ENCODE measurements around the gene ADAMTS3. TPM values are rescaled to one million over a fixed set of nuclear protein-coding genes. Genes with fewer than 3 reads are reported as not detected.
"Not testable (repeated sequence)": the region's sequence is repeated elsewhere in the genome, so short reads cannot be mapped to it uniquely, and the experiment has no call there.

Gene ADAMTS3
- total and polyA plus RNA-seq, 2 experiments from 2014 or later, result 1.2 to 3.7 TPM

DNA sequence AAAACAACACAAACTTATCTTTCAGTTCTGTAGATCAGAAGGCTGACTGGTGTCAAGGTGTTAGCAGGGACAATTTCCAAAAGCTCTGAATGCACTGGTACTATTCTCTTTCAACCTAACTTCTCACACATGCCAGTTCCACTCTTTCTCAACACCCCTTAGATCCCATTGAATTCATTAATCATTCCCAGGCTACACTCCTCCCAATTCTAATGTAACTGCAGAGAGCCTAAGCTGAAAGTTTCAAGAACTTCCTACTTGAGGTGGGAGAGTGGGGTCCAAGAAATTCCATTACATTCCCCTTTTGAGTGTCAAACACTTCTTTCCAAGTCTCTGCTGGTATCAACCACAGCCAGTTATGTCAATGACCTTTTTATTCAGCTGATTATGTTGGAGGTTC, 142.0 kb downstream of the ADAMTS3 start:
- no peak for DNase-seq (ENCODE audit: low spot score)
- no peaks in the 10 kb centered on the region; the same call in 2 of the 3 replicates for H3K9me3 Mint-ChIP-seq
- no peak overlapping the region for H3K27ac ChIP-seq (ENCODE audit: low read depth)

DNA sequence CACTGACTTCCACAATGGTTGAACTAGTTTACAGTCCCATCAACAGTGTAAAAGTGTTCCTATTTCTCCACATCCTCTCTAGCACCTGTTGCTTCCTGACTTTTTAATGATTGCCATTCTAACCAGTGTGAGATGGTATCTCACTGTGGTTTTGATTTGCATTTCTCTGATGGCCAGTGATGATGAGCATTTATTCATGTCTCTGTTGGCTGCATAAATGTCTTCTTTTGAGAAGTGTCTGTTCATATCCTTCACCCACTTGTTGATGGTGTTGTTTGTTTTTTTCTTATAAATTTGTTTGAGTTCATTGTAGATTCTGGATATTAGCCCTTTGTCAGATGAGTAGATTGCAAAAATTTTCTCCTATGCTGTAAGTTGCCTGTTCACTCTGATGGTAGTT, 143.1 kb downstream of the ADAMTS3 start:
- H3K27ac Mint-ChIP-seq; H3K27me3 ChIP-seq (ENCODE audit: insufficient read depth); H3F3A ChIP-seq (replicated peaks; ENCODE audit: low read depth); H3K4me3 Mint-ChIP-seq; H2AFZ ChIP-seq; H3K4me1 ChIP-seq (ENCODE audit: insufficient read depth); H3K4me2 ChIP-seq; H3K9me2 ChIP-seq (ENCODE audit: insufficient read depth); DNase-seq (ENCODE audit: low spot score); H3K4me3 ChIP-seq; H3K27me3 Mint-ChIP-seq (ENCODE audit: insufficient read depth, low read depth, poor library complexity); H3K9me3 Mint-ChIP-seq; H3K4me1 Mint-ChIP-seq; H3K79me2 ChIP-seq (replicated peaks; ENCODE audit: insufficient read depth); H4K20me1 ChIP-seq (replicated peaks; ENCODE audit: insufficient read depth); H3K36me3 Mint-ChIP-seq (ENCODE audit: low read depth); ATAC-seq; H3K36me3 ChIP-seq (ENCODE audit: insufficient read depth); H3K27ac ChIP-seq (ENCODE audit: low read depth): not testable (repeated sequence)

More for the DNA sequence above, 142.0 kb downstream of the ADAMTS3 start:
- Mint-ChIP-seq H3K4me3 (no peak overlapping the region), H3K36me3 (ENCODE audit: low read depth) (no peaks in the 10 kb centered on the region), H3K27ac (no peak overlapping the region), H3K4me1 (no peaks in the 10 kb centered on the region), H3K27me3 (ENCODE audit: insufficient read depth, low read depth, poor library complexity) (no peaks in the 10 kb centered on the region)
- Histone ChIP-seq H3K36me3 (ENCODE audit: insufficient read depth) (no peaks in the 10 kb centered on the region), H3K9me2 (ENCODE audit: insufficient read depth) (no peaks in the 10 kb centered on the region), H3F3A (replicated peaks; ENCODE audit: low read depth) (no peaks in the 10 kb centered on the region), H3K27me3 (ENCODE audit: insufficient read depth) (no peaks in the 10 kb centered on the region), H3K79me2 (replicated peaks; ENCODE audit: insufficient read depth) (no peaks in the 10 kb centered on the region), H3K4me2 (no peak overlapping the region), H2AFZ (no peak overlapping the region), H4K20me1 (replicated peaks; ENCODE audit: insufficient read depth) (no peaks in the 10 kb centered on the region), H3K4me1 (ENCODE audit: insufficient read depth) (no peaks in the 10 kb centered on the region), H3K4me3 (no peak overlapping the region)
- ATAC-seq, result no peak
- TF ChIP-seq STAT1 (IDR thresholded peaks at IDR 0.05; ENCODE audit: unreplicated experiment), result no peak
- TF ChIP-seq, protein P1, sequence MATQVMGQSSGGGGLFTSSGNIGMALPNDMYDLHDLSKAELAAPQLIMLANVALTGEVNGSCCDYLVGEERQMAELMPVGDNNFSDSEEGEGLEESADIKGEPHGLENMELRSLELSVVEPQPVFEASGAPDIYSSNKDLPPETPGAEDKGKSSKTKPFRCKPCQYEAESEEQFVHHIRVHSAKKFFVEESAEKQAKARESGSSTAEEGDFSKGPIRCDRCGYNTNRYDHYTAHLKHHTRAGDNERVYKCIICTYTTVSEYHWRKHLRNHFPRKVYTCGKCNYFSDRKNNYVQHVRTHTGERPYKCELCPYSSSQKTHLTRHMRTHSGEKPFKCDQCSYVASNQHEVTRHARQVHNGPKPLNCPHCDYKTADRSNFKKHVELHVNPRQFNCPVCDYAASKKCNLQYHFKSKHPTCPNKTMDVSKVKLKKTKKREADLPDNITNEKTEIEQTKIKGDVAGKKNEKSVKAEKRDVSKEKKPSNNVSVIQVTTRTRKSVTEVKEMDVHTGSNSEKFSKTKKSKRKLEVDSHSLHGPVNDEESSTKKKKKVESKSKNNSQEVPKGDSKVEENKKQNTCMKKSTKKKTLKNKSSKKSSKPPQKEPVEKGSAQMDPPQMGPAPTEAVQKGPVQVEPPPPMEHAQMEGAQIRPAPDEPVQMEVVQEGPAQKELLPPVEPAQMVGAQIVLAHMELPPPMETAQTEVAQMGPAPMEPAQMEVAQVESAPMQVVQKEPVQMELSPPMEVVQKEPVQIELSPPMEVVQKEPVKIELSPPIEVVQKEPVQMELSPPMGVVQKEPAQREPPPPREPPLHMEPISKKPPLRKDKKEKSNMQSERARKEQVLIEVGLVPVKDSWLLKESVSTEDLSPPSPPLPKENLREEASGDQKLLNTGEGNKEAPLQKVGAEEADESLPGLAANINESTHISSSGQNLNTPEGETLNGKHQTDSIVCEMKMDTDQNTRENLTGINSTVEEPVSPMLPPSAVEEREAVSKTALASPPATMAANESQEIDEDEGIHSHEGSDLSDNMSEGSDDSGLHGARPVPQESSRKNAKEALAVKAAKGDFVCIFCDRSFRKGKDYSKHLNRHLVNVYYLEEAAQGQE (IDR thresholded peaks at IDR 0.05; ENCODE audit: unreplicated experiment), result no peak

DNA sequence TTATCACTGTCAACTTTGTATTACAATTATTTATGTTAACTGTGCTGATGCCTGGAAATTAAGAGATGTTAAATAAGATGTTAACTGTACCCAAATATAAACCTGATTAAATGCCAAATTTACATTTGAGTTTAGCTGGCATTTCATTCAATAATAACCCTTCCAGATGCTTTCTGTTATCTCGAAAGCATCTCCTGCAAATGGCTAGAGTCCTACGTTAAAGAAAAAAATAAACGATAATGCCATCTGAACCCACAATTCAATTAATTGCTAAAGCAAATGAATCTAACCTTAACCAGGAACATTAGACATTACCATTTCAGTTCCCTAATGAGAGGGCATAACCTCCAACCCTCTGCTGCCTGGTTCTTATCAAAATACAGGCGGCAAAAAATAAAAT, 145.0 kb downstream of the ADAMTS3 start:
- Mint-ChIP-seq H3K4me1 (no peaks in the 10 kb centered on the region), H3K36me3 (ENCODE audit: low read depth) (no peaks in the 10 kb centered on the region), H3K27me3 (ENCODE audit: insufficient read depth, low read depth, poor library complexity) (no peaks in the 10 kb centered on the region), H3K27ac (no peak overlapping the region), H3K4me3 (no peak overlapping the region), H3K9me3 (no peaks in the 10 kb centered on the region; the same call in 2 of the 3 replicates)
- H2AFZ ChIP-seq, result no peak overlapping the region
- H3K79me2 ChIP-seq (replicated peaks; ENCODE audit: insufficient read depth), result no peaks in the 10 kb centered on the region
- H3K36me3 ChIP-seq (ENCODE audit: insufficient read depth), result no peaks in the 10 kb centered on the region
- H3K4me1 ChIP-seq (ENCODE audit: insufficient read depth), result no peaks in the 10 kb centered on the region
- H3K4me2 ChIP-seq, result no peak overlapping the region
- H3K27me3 ChIP-seq (ENCODE audit: insufficient read depth), result no peaks in the 10 kb centered on the region
- H3F3A ChIP-seq (replicated peaks; ENCODE audit: low read depth), result no peaks in the 10 kb centered on the region
- H3K4me3 ChIP-seq, result no peak overlapping the region
- H3K9me2 ChIP-seq (ENCODE audit: insufficient read depth), result no peaks in the 10 kb centered on the region
- H4K20me1 ChIP-seq (replicated peaks; ENCODE audit: insufficient read depth), result no peaks in the 10 kb centered on the region
- no peak for DNase-seq (ENCODE audit: low spot score)
- no peak for ATAC-seq
- H3K27ac ChIP-seq (ENCODE audit: low read depth), result no peak overlapping the region
- TF ChIP-seq ZNF331 (CRISPR knock-in tag; IDR thresholded peaks at IDR 0.05; ENCODE audit: low read depth), result no peak
- TF ChIP-seq, protein P2, sequence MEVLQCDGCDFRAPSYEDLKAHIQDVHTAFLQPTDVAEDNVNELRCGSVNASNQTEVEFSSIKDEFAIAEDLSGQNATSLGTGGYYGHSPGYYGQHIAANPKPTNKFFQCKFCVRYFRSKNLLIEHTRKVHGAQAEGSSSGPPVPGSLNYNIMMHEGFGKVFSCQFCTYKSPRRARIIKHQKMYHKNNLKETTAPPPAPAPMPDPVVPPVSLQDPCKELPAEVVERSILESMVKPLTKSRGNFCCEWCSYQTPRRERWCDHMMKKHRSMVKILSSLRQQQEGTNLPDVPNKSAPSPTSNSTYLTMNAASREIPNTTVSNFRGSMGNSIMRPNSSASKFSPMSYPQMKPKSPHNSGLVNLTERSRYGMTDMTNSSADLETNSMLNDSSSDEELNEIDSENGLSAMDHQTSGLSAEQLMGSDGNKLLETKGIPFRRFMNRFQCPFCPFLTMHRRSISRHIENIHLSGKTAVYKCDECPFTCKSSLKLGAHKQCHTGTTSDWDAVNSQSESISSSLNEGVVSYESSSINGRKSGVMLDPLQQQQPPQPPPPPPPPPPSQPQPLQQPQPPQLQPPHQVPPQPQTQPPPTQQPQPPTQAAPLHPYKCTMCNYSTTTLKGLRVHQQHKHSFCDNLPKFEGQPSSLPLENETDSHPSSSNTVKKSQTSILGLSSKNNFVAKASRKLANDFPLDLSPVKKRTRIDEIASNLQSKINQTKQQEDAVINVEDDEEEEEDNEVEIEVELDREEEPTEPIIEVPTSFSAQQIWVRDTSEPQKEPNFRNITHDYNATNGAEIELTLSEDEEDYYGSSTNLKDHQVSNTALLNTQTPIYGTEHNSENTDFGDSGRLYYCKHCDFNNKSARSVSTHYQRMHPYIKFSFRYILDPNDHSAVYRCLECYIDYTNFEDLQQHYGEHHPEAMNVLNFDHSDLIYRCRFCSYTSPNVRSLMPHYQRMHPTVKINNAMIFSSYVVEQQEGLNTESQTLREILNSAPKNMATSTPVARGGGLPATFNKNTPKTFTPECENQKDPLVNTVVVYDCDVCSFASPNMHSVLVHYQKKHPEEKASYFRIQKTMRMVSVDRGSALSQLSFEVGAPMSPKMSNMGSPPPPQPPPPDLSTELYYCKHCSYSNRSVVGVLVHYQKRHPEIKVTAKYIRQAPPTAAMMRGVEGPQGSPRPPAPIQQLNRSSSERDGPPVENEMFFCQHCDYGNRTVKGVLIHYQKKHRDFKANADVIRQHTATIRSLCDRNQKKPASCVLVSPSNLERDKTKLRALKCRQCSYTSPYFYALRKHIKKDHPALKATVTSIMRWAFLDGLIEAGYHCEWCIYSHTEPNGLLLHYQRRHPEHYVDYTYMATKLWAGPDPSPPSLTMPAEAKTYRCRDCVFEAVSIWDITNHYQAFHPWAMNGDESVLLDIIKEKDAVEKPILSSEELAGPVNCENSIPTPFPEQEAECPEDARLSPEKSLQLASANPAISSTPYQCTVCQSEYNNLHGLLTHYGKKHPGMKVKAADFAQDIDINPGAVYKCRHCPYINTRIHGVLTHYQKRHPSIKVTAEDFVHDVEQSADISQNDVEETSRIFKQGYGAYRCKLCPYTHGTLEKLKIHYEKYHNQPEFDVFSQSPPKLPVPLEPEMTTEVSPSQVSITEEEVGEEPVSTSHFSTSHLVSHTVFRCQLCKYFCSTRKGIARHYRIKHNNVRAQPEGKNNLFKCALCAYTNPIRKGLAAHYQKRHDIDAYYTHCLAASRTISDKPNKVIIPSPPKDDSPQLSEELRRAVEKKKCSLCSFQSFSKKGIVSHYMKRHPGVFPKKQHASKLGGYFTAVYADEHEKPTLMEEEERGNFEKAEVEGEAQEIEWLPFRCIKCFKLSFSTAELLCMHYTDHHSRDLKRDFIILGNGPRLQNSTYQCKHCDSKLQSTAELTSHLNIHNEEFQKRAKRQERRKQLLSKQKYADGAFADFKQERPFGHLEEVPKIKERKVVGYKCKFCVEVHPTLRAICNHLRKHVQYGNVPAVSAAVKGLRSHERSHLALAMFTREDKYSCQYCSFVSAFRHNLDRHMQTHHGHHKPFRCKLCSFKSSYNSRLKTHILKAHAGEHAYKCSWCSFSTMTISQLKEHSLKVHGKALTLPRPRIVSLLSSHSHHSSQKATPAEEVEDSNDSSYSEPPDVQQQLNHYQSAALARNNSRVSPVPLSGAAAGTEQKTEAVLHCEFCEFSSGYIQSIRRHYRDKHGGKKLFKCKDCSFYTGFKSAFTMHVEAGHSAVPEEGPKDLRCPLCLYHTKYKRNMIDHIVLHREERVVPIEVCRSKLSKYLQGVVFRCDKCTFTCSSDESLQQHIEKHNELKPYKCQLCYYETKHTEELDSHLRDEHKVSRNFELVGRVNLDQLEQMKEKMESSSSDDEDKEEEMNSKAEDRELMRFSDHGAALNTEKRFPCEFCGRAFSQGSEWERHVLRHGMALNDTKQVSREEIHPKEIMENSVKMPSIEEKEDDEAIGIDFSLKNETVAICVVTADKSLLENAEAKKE (CRISPR knock-in tag; IDR thresholded peaks at IDR 0.05), result no peak
